ENCODE measurements around the gene PALD1. TPM values are rescaled to one million over a fixed set of nuclear protein-coding genes. Genes with fewer than 3 reads are reported as not detected.

PALD1 gene
- total RNA-seq, 4 donors from 2014 or later, result 10.7 to 28.2 (median 14.0) TPM

GRCh38 chr10:70498970-70499835, 20.6 kb downstream of the PALD1 start:
- intact Hi-C loops (cut with DNase I), result no loop called here
- 62 to 63% methylated on average over 9 to 10 of the region's 10 CpGs for WGBS, 2 donors
- Histone ChIP-seq H3K36me3 (no peaks in the 10 kb centered on the region), H3K27ac (peak overlapping the region in 1 of 3 donors; percentile 12), H3K4me3 (replicated peaks in 1 of 3) (no peak overlapping the region), H3K9me3 (no peaks in the 10 kb centered on the region), H3K27me3 (no peaks in the 10 kb centered on the region), H3K4me1 (peaks cover 0 to 15% of the 10 kb centered on the region in 2 donors)
- no peak for DNase-seq
- TF ChIP-seq CTCF (IDR thresholded peaks at IDR 0.05), result no peak
- TF ChIP-seq POLR2A (IDR thresholded peaks at IDR 0.05), result no peak

GRCh38 chr10:70499836-70500167, 21.2 kb downstream of the PALD1 start:
- Histone ChIP-seq H3K36me3 (no peaks in the 10 kb centered on the region), H3K4me3 (replicated peaks in 1 of 3) (no peak overlapping the region), H3K4me1 (peaks cover 0 to 15% of the 10 kb centered on the region in 2 donors), H3K27me3 (no peaks in the 10 kb centered on the region), H3K9me3 (no peaks in the 10 kb centered on the region), H3K27ac (no peak overlapping the region)
- WGBS, 2 donors, result 77% methylated on average over 4 of the region's 4 CpGs
- no peak for DNase-seq
- TF ChIP-seq CTCF (IDR thresholded peaks at IDR 0.05) (no peak), POLR2A (IDR thresholded peaks at IDR 0.05) (no peak)
- intact Hi-C loops (cut with DNase I), result no loop called here

GRCh38 chr10:70500368-70500767, 21.8 kb downstream of the PALD1 start:
- intact Hi-C loops (cut with DNase I), result no loop called here
- no peak overlapping the region for H3K4me3 ChIP-seq (replicated peaks in 1 of 3)
- H3K27ac ChIP-seq, result no peak overlapping the region
- H3K9me3 ChIP-seq, result no peaks in the 10 kb centered on the region
- no peak for DNase-seq
- WGBS, 2 donors, result 81 to 82% methylated on average over 9 of the region's 9 CpGs
- H3K27me3 ChIP-seq, result no peaks in the 10 kb centered on the region
- no peaks in the 10 kb centered on the region for H3K36me3 ChIP-seq
- TF ChIP-seq CTCF (IDR thresholded peaks at IDR 0.05), result no peak
- TF ChIP-seq POLR2A (IDR thresholded peaks at IDR 0.05), result no peak
- peaks cover 0 to 15% of the 10 kb centered on the region in 2 donors for H3K4me1 ChIP-seq

- H3K4me3 ChIP-seq (replicated peaks in 1 of 3), result no peak overlapping the region
- H3K36me3 ChIP-seq, result no peaks in the 10 kb centered on the region
- intact Hi-C loops (cut with DNase I), result no loop called here
- peak in 1 of 2 donors; percentile 28 for DNase-seq
- no peaks in the 10 kb centered on the region for H3K27me3 ChIP-seq
- TF ChIP-seq POLR2A (IDR thresholded peaks at IDR 0.05), result no peak
- no peak for TF ChIP-seq CTCF (IDR thresholded peaks at IDR 0.05)
- H3K9me3 ChIP-seq, result no peaks in the 10 kb centered on the region
- WGBS, 2 donors, result 52 to 61% methylated on average over 4 of the region's 4 CpGs
- H3K4me1 ChIP-seq, result peaks cover 0 to 15% of the 10 kb centered on the region in 2 donors
- peak overlapping the region in 1 of 3 donors; percentile 50 for H3K27ac ChIP-seq
Measured at GRCh38 chr10:70500812-70501301, 22.3 kb downstream of the PALD1 start.

GRCh38 chr10:70502406-70502805, 23.8 kb downstream of the PALD1 start:
- no peak for TF ChIP-seq POLR2A (IDR thresholded peaks at IDR 0.05)
- no peak for TF ChIP-seq CTCF (IDR thresholded peaks at IDR 0.05)
- intact Hi-C loops (cut with DNase I), result no loop called here
- H3K4me3 ChIP-seq (replicated peaks in 1 of 3), result no peak overlapping the region

More at GRCh38 chr10:70502406-70502805, 23.8 kb downstream of the PALD1 start:
- no peak for DNase-seq
- Histone ChIP-seq H3K27ac (no peak overlapping the region), H3K27me3 (no peaks in the 10 kb centered on the region), H3K36me3 (no peaks in the 10 kb centered on the region), H3K9me3 (no peaks in the 10 kb centered on the region), H3K4me1 (peaks cover 0 to 15% of the 10 kb centered on the region in 2 donors)
- WGBS, 2 donors, result 84 to 93% methylated on average over 3 of the region's 3 CpGs

All from thyroid gland (tissue), 4 donors.